ENCODE results near the gene RAB8A.

RAB8A gene

GRCh38 chr19:16160445-16160942 lies 48.8 kb downstream of the RAB8A start:
- Histone ChIP-seq H3K4me3 (ENCODE audit: low read length) (no peak overlapping the region), H3K79me2 (ENCODE audit: low read length) (no peaks in the 10 kb centered on the region), H3K27me3 (ENCODE audit: low read depth, low read length) (no peaks in the 10 kb centered on the region), H3K4me2 (ENCODE audit: low read length) (no peak overlapping the region), H3K9ac (ENCODE audit: low read length) (no peak overlapping the region), H3K36me3 (replicated peaks; ENCODE audit: low read depth, low read length) (peaks cover 28% of the 10 kb centered on the region), H2AFZ (ENCODE audit: low read depth, low read length) (no peak overlapping the region), H4K20me1 (ENCODE audit: insufficient read depth, low read length) (0 out of 2 replicates have a peak, but pooled peaks cover 5% of the 10 kb centered on the region), H3K9me3 (ENCODE audit: insufficient read depth, low read length) (no peaks in the 10 kb centered on the region), H3K4me1 (ENCODE audit: low read length) (peaks cover 21% of the 10 kb centered on the region), H3K27ac (ENCODE audit: low read length) (no peak overlapping the region)
- TF ChIP-seq, protein P1, sequence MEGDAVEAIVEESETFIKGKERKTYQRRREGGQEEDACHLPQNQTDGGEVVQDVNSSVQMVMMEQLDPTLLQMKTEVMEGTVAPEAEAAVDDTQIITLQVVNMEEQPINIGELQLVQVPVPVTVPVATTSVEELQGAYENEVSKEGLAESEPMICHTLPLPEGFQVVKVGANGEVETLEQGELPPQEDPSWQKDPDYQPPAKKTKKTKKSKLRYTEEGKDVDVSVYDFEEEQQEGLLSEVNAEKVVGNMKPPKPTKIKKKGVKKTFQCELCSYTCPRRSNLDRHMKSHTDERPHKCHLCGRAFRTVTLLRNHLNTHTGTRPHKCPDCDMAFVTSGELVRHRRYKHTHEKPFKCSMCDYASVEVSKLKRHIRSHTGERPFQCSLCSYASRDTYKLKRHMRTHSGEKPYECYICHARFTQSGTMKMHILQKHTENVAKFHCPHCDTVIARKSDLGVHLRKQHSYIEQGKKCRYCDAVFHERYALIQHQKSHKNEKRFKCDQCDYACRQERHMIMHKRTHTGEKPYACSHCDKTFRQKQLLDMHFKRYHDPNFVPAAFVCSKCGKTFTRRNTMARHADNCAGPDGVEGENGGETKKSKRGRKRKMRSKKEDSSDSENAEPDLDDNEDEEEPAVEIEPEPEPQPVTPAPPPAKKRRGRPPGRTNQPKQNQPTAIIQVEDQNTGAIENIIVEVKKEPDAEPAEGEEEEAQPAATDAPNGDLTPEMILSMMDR (IDR thresholded peaks at IDR 0.05; ENCODE audit: low read depth, low read length), result no peak

GRCh38 chr19:16160943-16161560 lies 49.4 kb downstream of the RAB8A start:
- no peak overlapping the region for H3K27ac ChIP-seq (ENCODE audit: low read length)
- H3K36me3 ChIP-seq (replicated peaks; ENCODE audit: low read depth, low read length), result peaks cover 23% of the 10 kb centered on the region

GRCh38 chr19:16161840-16162239 lies 50.2 kb downstream of the RAB8A start:
- Histone ChIP-seq H3K27me3 (ENCODE audit: low read depth, low read length) (no peaks in the 10 kb centered on the region), H3K27ac (ENCODE audit: low read length) (no peak overlapping the region), H3K36me3 (replicated peaks; ENCODE audit: low read depth, low read length) (peaks cover 16% of the 10 kb centered on the region), H3K4me3 (ENCODE audit: low read length) (no peak overlapping the region), H4K20me1 (ENCODE audit: insufficient read depth, low read length) (0 out of 2 replicates have a peak, but pooled peaks cover 5% of the 10 kb centered on the region), H3K79me2 (ENCODE audit: low read length) (no peaks in the 10 kb centered on the region), H3K4me1 (ENCODE audit: low read length) (peaks cover 14% of the 10 kb centered on the region; the same call in 1 of the 2 replicates), H3K9me3 (ENCODE audit: insufficient read depth, low read length) (no peaks in the 10 kb centered on the region), H2AFZ (ENCODE audit: low read depth, low read length) (no peak overlapping the region), H3K4me2 (ENCODE audit: low read length) (no peak overlapping the region), H3K9ac (ENCODE audit: low read length) (no peak overlapping the region)
- no peak for TF ChIP-seq EZH2phosphoT487 (IDR thresholded peaks at IDR 0.05; ENCODE audit: low read depth)
- TF ChIP-seq, protein P1 (IDR thresholded peaks at IDR 0.05; ENCODE audit: low read depth, low read length), result no peak

More at GRCh38 chr19:16160943-16161560, 49.4 kb downstream of the RAB8A start:
- no peak overlapping the region for H3K9ac ChIP-seq (ENCODE audit: low read length)
- H3K4me2 ChIP-seq (ENCODE audit: low read length), result no peak overlapping the region
- H3K79me2 ChIP-seq (ENCODE audit: low read length), result no peaks in the 10 kb centered on the region
- no peak overlapping the region for H2AFZ ChIP-seq (ENCODE audit: low read depth, low read length)
- H3K4me1 ChIP-seq (ENCODE audit: low read length), result peaks cover 15% of the 10 kb centered on the region; the same call in 1 of the 2 replicates
- no peaks in the 10 kb centered on the region for H3K27me3 ChIP-seq (ENCODE audit: low read depth, low read length)
- no peak overlapping the region for H3K4me3 ChIP-seq (ENCODE audit: low read length)
- 0 out of 2 replicates have a peak, but pooled peaks cover 5% of the 10 kb centered on the region for H4K20me1 ChIP-seq (ENCODE audit: insufficient read depth, low read length)
- TF ChIP-seq, protein P1 (IDR thresholded peaks at IDR 0.05; ENCODE audit: low read depth, low read length), result no peak
- TF ChIP-seq EZH2phosphoT487 (IDR thresholded peaks at IDR 0.05; ENCODE audit: low read depth), result no peak
- H3K9me3 ChIP-seq (ENCODE audit: insufficient read depth, low read length), result no peaks in the 10 kb centered on the region

- Histone ChIP-seq H3K9me3 (ENCODE audit: insufficient read depth, low read length) (no peaks in the 10 kb centered on the region), H3K36me3 (replicated peaks; ENCODE audit: low read depth, low read length) (peaks cover 5% of the 10 kb centered on the region), H3K79me2 (ENCODE audit: low read length) (no peaks in the 10 kb centered on the region), H3K4me3 (ENCODE audit: low read length) (no peak overlapping the region), H3K4me1 (ENCODE audit: low read length) (peaks cover 36% of the 10 kb centered on the region), H4K20me1 (ENCODE audit: insufficient read depth, low read length) (no peaks in the 10 kb centered on the region), H2AFZ (ENCODE audit: low read depth, low read length) (no peak overlapping the region), H3K4me2 (ENCODE audit: low read length) (no peak overlapping the region), H3K27me3 (ENCODE audit: low read depth, low read length) (no peaks in the 10 kb centered on the region), H3K27ac (ENCODE audit: low read length) (no peak overlapping the region), H3K9ac (ENCODE audit: low read length) (no peak overlapping the region)
- TF ChIP-seq, protein P1 (IDR thresholded peaks at IDR 0.05; ENCODE audit: low read depth, low read length), result no peak
- no peak for TF ChIP-seq EZH2phosphoT487 (IDR thresholded peaks at IDR 0.05; ENCODE audit: low read depth)
Observed at GRCh38 chr19:16164222-16164890, 52.7 kb downstream of the RAB8A start.
